ENCODE measurements around the gene TRMT2A. TPM values are rescaled to one million over a fixed set of nuclear protein-coding genes. Genes with fewer than 3 reads are reported as not detected.

TRMT2A gene
- total RNA-seq, 3 donors from 2014 or later (not counting 1 experiment from before 2014, with no cell fraction given) = 86.4 to 104 (median 86.5) TPM

GRCh38 chr22:20130731-20131596 lies 13.9 kb upstream of the TRMT2A start:
- H3K4me3 Mint-ChIP-seq = peak overlapping the region; percentile 74
- Histone ChIP-seq H3K36me3 (ENCODE audit: control insufficient read depth, insufficient read depth, low read length) (peaks cover 4% of the 10 kb centered on the region), H3K27ac (ENCODE audit: low read length) (peak overlapping the region; percentile 67), H3K27me3 (ENCODE audit: control insufficient read depth, insufficient read depth, low read length) (no peaks in the 10 kb centered on the region), H3K9me3 (ENCODE audit: control insufficient read depth, insufficient read depth, low read length) (no peaks in the 10 kb centered on the region), H3K4me1 (ENCODE audit: control insufficient read depth, insufficient read depth, low read length) (peaks cover 42% of the 10 kb centered on the region), H3K4me3 (ENCODE audit: low read length) (peak overlapping the region; percentile 66)
- no peak for TF ChIP-seq CTCF (IDR thresholded peaks at IDR 0.05)
- H3K4me1 Mint-ChIP-seq = peaks cover 0 to 20% of the 10 kb centered on the region in 2 donors
- WGBS (ENCODE audit: insufficient coverage) = 5% methylated on average over 70 of the region's 70 CpGs
- H3K27me3 Mint-ChIP-seq (ENCODE audit: low read depth in 2 of 2) = no peaks in the 10 kb centered on the region
- no peaks in the 10 kb centered on the region for H3K36me3 Mint-ChIP-seq
- ATAC-seq (peak; percentile 75 to 83 (median 82)), DNase-seq (peak; percentile 66 to 86)
- no peaks in the 10 kb centered on the region for H3K9me3 Mint-ChIP-seq
- H3K27ac Mint-ChIP-seq = peak overlapping the region in 1 of 2 donors; percentile 35
- intact Hi-C loops (cut with micrococcal nuclease) = loop anchor here (2.0 kb wide), 1 partner anchor 14 kb away; the partner anchor contains the start of genes RANBP1 and TRMT2A

- Mint-ChIP-seq H3K4me3 (peak overlapping the region; percentile 74), H3K27ac (peak overlapping the region in 1 of 2 donors; percentile 35), H3K4me1 (peaks cover 0 to 20% of the 10 kb centered on the region in 2 donors), H3K27me3 (ENCODE audit: low read depth in 2 of 2) (no peaks in the 10 kb centered on the region), H3K36me3 (no peaks in the 10 kb centered on the region), H3K9me3 (no peaks in the 10 kb centered on the region)
- Histone ChIP-seq H3K27me3 (ENCODE audit: control insufficient read depth, insufficient read depth, low read length) (no peaks in the 10 kb centered on the region), H3K4me1 (ENCODE audit: control insufficient read depth, insufficient read depth, low read length) (peaks cover 36% of the 10 kb centered on the region), H3K27ac (ENCODE audit: low read length) (no peak overlapping the region), H3K4me3 (ENCODE audit: low read length) (no peak overlapping the region), H3K9me3 (ENCODE audit: control insufficient read depth, insufficient read depth, low read length) (no peaks in the 10 kb centered on the region), H3K36me3 (ENCODE audit: control insufficient read depth, insufficient read depth, low read length) (peaks cover 10% of the 10 kb centered on the region)
- peak in 1 of 2 donors; percentile 58 for DNase-seq
- no peak for ATAC-seq
- intact Hi-C loops (cut with micrococcal nuclease) = loop anchor here (2.0 kb wide), 1 partner anchor 14 kb away; the partner anchor contains the start of genes RANBP1 and TRMT2A
- 88% methylated on average over 3 of the region's 3 CpGs for WGBS (ENCODE audit: insufficient coverage)
- TF ChIP-seq CTCF (IDR thresholded peaks at IDR 0.05) = no peak
These were observed 13.3 kb upstream of the TRMT2A start for GRCh38 chr22:20130319-20130718.

GRCh38 chr22:20129747-20130014 lies 12.7 kb upstream of the TRMT2A start:
- Histone ChIP-seq H3K36me3 (ENCODE audit: control insufficient read depth, insufficient read depth, low read length) (peaks cover 13% of the 10 kb centered on the region), H3K4me3 (ENCODE audit: low read length) (no peak overlapping the region), H3K9me3 (ENCODE audit: control insufficient read depth, insufficient read depth, low read length) (no peaks in the 10 kb centered on the region), H3K27ac (ENCODE audit: low read length) (no peak overlapping the region), H3K4me1 (ENCODE audit: control insufficient read depth, insufficient read depth, low read length) (peaks cover 34% of the 10 kb centered on the region), H3K27me3 (ENCODE audit: control insufficient read depth, insufficient read depth, low read length) (no peaks in the 10 kb centered on the region)
- Mint-ChIP-seq H3K27me3 (ENCODE audit: low read depth in 2 of 2) (no peaks in the 10 kb centered on the region), H3K27ac (no peak overlapping the region), H3K4me3 (peak overlapping the region; percentile 60), H3K4me1 (peaks cover 0 to 27% of the 10 kb centered on the region in 2 donors), H3K36me3 (no peaks in the 10 kb centered on the region), H3K9me3 (no peaks in the 10 kb centered on the region)
- DNase-seq (no peak), ATAC-seq (no peak)
- no peak for TF ChIP-seq CTCF (IDR thresholded peaks at IDR 0.05)
- intact Hi-C loops (cut with micrococcal nuclease) = loop anchor here (2.0 to 5.0 kb wide), 2 partner anchors 13 to 157 kb away; partner anchors contain the start of genes RANBP1 and TRMT2A
- 97% methylated on average over 3 of the region's 3 CpGs for WGBS (ENCODE audit: insufficient coverage)

All from natural killer cell (primary cell).